SK-N-SH (cell line): ENCODE data around the gene C12orf60. TPM values are rescaled to one million over a fixed set of nuclear protein-coding genes. Genes with fewer than 3 reads are reported as not detected.

ENCODE experiments used
- CTCF ChIA-PET: fragments of 300-600, 350-600 bp; formaldehyde crosslinking; extraction: SDS; loops from one replicate; lab custom pipeline; 2021; lab: Yijun Ruan, JAX
- POLR2A ChIA-PET: fragments of 350-600 bp; sonication (Branson Sonifier 250); formaldehyde crosslinking; extraction: SDS; loops from one replicate; lab custom pipeline; 2020; ENCODE audit warnings: antibody characterized with exemption, inconsistent platforms; lab: Yijun Ruan, JAX
- DNase-seq: peaks from one replicate; pipeline ENCODE4 v3.0.0; 2012
- H2AFZ ChIP-seq: fragments of 200-600 bp; sonication (generic); 2 replicates; pipeline ENCODE4 v1.8.1; 2016; ENCODE audit warnings: antibody characterized with exemption, mild to moderate bottlenecking, low read depth
- H3F3A ChIP-seq: fragments of 200-600 bp; sonication (generic); replicated peaks from 2 replicates; pipeline ENCODE3; 2016; ENCODE audit warnings: antibody characterized with exemption, mild to moderate bottlenecking; ENCODE audit not compliant: insufficient read depth
- H3K27ac ChIP-seq, 2 experiments: fragments of 200-500 bp in 1 of 2; fragments of 200-600 bp in 1 of 2; sonication (Bioruptor generic) in 1 of 2; sonication (generic), shearing (Covaris generic) in 1 of 2; 2 replicates each; pipeline versions ENCODE4 v1.5.1 to v1.6.1; 2014 to 2016; ENCODE audit warnings: low read depth in 2 of 2, inconsistent platforms in 1 of 2, low read length in 1 of 2, mild to moderate bottlenecking in 1 of 2, mixed read lengths in 1 of 2
- H3K27me3 ChIP-seq: fragments of 200-600 bp; sonication (generic), shearing (Covaris generic); 2 replicates; pipeline ENCODE4 v1.6.1; 2016; ENCODE audit warnings: mixed run types; ENCODE audit not compliant: insufficient read depth
- H3K36me3 ChIP-seq, 2 experiments: fragments of 200-500 bp in 1 of 2; fragments of 200-600 bp in 1 of 2; sonication (Bioruptor generic) in 1 of 2; sonication (generic) in 1 of 2; replicated peaks in 1 of 2; 2 replicates each; pipeline versions ENCODE3 to v1.5.1; 2014 to 2016; ENCODE audit warnings: low read length in 1 of 2, mild to moderate bottlenecking in 1 of 2; ENCODE audit not compliant: insufficient read depth in 2 of 2, control insufficient read depth in 1 of 2
- H3K4me1 ChIP-seq, 2 experiments: fragments of 200-500 bp in 1 of 2; fragments of 200-600 bp in 1 of 2; sonication (Bioruptor generic) in 1 of 2; sonication (generic), shearing (Covaris generic) in 1 of 2; 2 replicates each; pipeline versions ENCODE4 v1.5.1 to v1.6.1; 2014 to 2016; ENCODE audit warnings: low read depth in 1 of 2, low read length in 1 of 2, mixed run types in 1 of 2; ENCODE audit not compliant: insufficient read depth in 2 of 2, control insufficient read depth in 1 of 2
- H3K4me2 ChIP-seq: fragments of 200-600 bp; sonication (generic), shearing (Covaris generic); 2 replicates; pipeline ENCODE4 v1.6.1; 2017; ENCODE audit warnings: mixed run types
- H3K4me3 ChIP-seq, 2 experiments: fragments of 200-500 bp in 1 of 2; fragments of 200-600 bp in 1 of 2; sonication (Bioruptor generic) in 1 of 2; sonication (generic), shearing (Covaris generic) in 1 of 2; 2 replicates each; pipeline versions ENCODE4 v1.5.1 to v1.8.1; 2014 to 2016; ENCODE audit warnings: low read depth in 2 of 2, inconsistent platforms in 1 of 2, low read length in 1 of 2, mild to moderate bottlenecking in 1 of 2, mixed read lengths in 1 of 2, moderate library complexity in 1 of 2
- H3K79me2 ChIP-seq: fragments of 200-600 bp; sonication (generic); 2 replicates; pipeline ENCODE4 v1.8.1; 2017; ENCODE audit warnings: mild to moderate bottlenecking; ENCODE audit not compliant: insufficient read depth
- H3K9ac ChIP-seq: fragments of 200-600 bp; sonication (generic); 2 replicates; pipeline ENCODE4 v1.6.1; 2017; ENCODE audit warnings: mixed run types
- H3K9me2 ChIP-seq: fragments of 200-600 bp; sonication (generic); 2 replicates; pipeline ENCODE4 v1.6.1; 2017; ENCODE audit warnings: mixed run types
- H3K9me3 ChIP-seq: fragments of 200-600 bp; sonication (generic); 2 replicates; pipeline ENCODE4 v1.6.1; 2017; ENCODE audit warnings: mixed run types, mild to moderate bottlenecking, moderate library complexity
- H4K20me1 ChIP-seq: fragments of 200-600 bp; sonication (generic); 2 replicates; pipeline ENCODE4 v1.6.1; 2017; ENCODE audit warnings: mild to moderate bottlenecking, mixed run types; ENCODE audit not compliant: insufficient read depth
- ELF1 ChIP-seq: IDR thresholded peaks from 2 replicates; pipeline ENCODE4 v1.4.0; 2012
- EP300 ChIP-seq, 2 experiments: IDR thresholded peaks; 2 replicates each; pipeline versions ENCODE4 v1.4.0 to v1.6.1; 2012; ENCODE audit warnings: borderline replicate concordance in 1 of 2, low read depth in 1 of 2, low read length in 1 of 2
- EZH2phosphoT487 ChIP-seq: fragments of 200-600 bp; sonication (generic); IDR thresholded peaks from 2 replicates; pipeline ENCODE4 v1.6.1; 2017; ENCODE audit warnings: low read depth, mixed run types, mild to moderate bottlenecking, antibody characterized with exemption, moderate library complexity, borderline replicate concordance
- FOSL2 ChIP-seq: IDR thresholded peaks from 2 replicates; pipeline ENCODE4 v1.4.0; 2012; ENCODE audit warnings: low read depth, mild to moderate bottlenecking, moderate library complexity, borderline replicate concordance
- FOXJ3 ChIP-seq: sonication (generic); formaldehyde crosslinking; IDR thresholded peaks from 2 replicates; pipeline ENCODE4 v1.5.1; 2020; ENCODE audit warnings: mild to moderate bottlenecking, missing genetic modification reagents
- GATA2 ChIP-seq: sonication (generic); formaldehyde crosslinking; IDR thresholded peaks from 2 replicates; pipeline ENCODE4 v1.5.0; 2020; ENCODE audit warnings: mild to moderate bottlenecking, missing genetic modification reagents
- JUND ChIP-seq: IDR thresholded peaks from 2 replicates; pipeline ENCODE4 v1.4.0; 2012
- POLR2AphosphoS5 ChIP-seq: IDR thresholded peaks from 2 replicates; pipeline ENCODE4 v1.6.1; 2012; ENCODE audit warnings: low read depth, low read length
- RAD21 ChIP-seq: IDR thresholded peaks from 2 replicates; pipeline ENCODE4 v1.6.1; 2012; ENCODE audit warnings: mild to moderate bottlenecking, low read length
- RFX5 ChIP-seq: IDR thresholded peaks from 2 replicates; pipeline ENCODE4 v1.6.1; 2012; ENCODE audit warnings: mild to moderate bottlenecking, improper control_type of control experiment, low read length
- TAF1 ChIP-seq: IDR thresholded peaks from 2 replicates; pipeline ENCODE4 v1.6.1; 2012; ENCODE audit warnings: low read depth, mild to moderate bottlenecking, low read length, moderate library complexity, borderline replicate concordance
- TCF12 ChIP-seq: IDR thresholded peaks from 2 replicates; pipeline ENCODE4 v1.4.0; 2012
- WGBS: methylation state at CpG from one replicate; pipeline ENCODE4 v1.1.6; 2017; ENCODE audit warnings: low lambda C conversion rate; 5-methylcytosine and 5-hydroxymethylcytosine counted together
- polyA plus RNA-seq, 3 experiments: library from polyadenylated mRNA; depleted of rRNA; stranded (reverse); fragments of >200 nt; gene quantifications; 2 replicates each; pipeline ENCODE4 v1.2.3, GENCODE V29; 2012
- TF ChIP-seq, protein P1 (sequence below): IDR thresholded peaks from 2 replicates; pipeline ENCODE4 v1.4.0; 2012; ENCODE audit warnings: low read depth, borderline replicate concordance
- TF ChIP-seq, protein P2 (sequence below): IDR thresholded peaks from 2 replicates; pipeline ENCODE4 v1.6.1; 2012; ENCODE audit warnings: mild to moderate bottlenecking, low read depth, low read length, moderate library complexity
- TF ChIP-seq, protein P3 (sequence below): fragments of 150-350 bp; IDR thresholded peaks from 2 replicates; pipeline ENCODE4 v1.6.1; 2016; ENCODE audit warnings: mild to moderate bottlenecking, low read depth, low read length

C12orf60 gene
- polyA plus RNA-seq, 1 of the 3 experiments (the other 2 are of a cell fraction) = 0.87 TPM

DNA sequence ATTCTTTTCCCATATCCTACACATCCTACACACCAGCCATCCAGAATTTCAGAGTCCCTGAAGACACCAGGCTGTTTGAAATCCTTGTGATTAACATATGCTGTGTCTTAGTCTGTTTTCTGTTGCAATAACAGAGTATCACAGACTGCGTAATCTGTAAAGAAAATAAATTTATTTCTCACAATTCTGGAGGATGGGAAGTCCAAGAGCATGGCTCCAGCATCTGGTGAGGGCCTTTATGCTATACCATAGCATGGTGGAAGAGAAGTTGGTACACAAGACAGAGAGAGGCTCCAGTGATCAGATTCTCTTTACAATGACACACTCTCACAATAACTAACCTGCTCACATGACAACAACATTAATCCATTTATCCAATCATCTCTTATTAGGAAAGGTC lies 35.8 kb downstream of the C12orf60 start:
- no peak overlapping the region for H3K4me3 ChIP-seq
- ChIA-PET POLR2A (no interaction called here), CTCF (no interaction called here)
- peaks cover 32% of the 10 kb centered on the region for H3F3A ChIP-seq
- H2AFZ ChIP-seq = no peak overlapping the region
- no peaks in the 10 kb centered on the region for H3K27me3 ChIP-seq
- TF ChIP-seq JUND (no peak), FOSL2 (no peak), RFX5 (no peak), GATA2 (CRISPR knock-in tag) (no peak), ELF1 (no peak), POLR2AphosphoS5 (no peak), TCF12 (no peak), TAF1 (no peak), FOXJ3 (CRISPR knock-in tag) (no peak), EZH2phosphoT487 (no peak), EP300 (IDR thresholded peaks at IDR 0.05; ENCODE audit: borderline replicate concordance in 1 of 2, low read depth in 1 of 2, low read length in 1 of 2) (no peak), RAD21 (no peak)
- TF ChIP-seq, protein P1, sequence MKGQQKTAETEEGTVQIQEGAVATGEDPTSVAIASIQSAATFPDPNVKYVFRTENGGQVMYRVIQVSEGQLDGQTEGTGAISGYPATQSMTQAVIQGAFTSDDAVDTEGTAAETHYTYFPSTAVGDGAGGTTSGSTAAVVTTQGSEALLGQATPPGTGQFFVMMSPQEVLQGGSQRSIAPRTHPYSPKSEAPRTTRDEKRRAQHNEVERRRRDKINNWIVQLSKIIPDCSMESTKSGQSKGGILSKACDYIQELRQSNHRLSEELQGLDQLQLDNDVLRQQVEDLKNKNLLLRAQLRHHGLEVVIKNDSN = no peak
- TF ChIP-seq, protein P2, sequence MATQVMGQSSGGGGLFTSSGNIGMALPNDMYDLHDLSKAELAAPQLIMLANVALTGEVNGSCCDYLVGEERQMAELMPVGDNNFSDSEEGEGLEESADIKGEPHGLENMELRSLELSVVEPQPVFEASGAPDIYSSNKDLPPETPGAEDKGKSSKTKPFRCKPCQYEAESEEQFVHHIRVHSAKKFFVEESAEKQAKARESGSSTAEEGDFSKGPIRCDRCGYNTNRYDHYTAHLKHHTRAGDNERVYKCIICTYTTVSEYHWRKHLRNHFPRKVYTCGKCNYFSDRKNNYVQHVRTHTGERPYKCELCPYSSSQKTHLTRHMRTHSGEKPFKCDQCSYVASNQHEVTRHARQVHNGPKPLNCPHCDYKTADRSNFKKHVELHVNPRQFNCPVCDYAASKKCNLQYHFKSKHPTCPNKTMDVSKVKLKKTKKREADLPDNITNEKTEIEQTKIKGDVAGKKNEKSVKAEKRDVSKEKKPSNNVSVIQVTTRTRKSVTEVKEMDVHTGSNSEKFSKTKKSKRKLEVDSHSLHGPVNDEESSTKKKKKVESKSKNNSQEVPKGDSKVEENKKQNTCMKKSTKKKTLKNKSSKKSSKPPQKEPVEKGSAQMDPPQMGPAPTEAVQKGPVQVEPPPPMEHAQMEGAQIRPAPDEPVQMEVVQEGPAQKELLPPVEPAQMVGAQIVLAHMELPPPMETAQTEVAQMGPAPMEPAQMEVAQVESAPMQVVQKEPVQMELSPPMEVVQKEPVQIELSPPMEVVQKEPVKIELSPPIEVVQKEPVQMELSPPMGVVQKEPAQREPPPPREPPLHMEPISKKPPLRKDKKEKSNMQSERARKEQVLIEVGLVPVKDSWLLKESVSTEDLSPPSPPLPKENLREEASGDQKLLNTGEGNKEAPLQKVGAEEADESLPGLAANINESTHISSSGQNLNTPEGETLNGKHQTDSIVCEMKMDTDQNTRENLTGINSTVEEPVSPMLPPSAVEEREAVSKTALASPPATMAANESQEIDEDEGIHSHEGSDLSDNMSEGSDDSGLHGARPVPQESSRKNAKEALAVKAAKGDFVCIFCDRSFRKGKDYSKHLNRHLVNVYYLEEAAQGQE = no peak
- TF ChIP-seq, protein P3, sequence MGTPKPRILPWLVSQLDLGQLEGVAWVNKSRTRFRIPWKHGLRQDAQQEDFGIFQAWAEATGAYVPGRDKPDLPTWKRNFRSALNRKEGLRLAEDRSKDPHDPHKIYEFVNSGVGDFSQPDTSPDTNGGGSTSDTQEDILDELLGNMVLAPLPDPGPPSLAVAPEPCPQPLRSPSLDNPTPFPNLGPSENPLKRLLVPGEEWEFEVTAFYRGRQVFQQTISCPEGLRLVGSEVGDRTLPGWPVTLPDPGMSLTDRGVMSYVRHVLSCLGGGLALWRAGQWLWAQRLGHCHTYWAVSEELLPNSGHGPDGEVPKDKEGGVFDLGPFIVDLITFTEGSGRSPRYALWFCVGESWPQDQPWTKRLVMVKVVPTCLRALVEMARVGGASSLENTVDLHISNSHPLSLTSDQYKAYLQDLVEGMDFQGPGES = no peak
- no peaks in the 10 kb centered on the region for H3K36me3 ChIP-seq
- no peaks in the 10 kb centered on the region for H3K79me2 ChIP-seq
- no peak overlapping the region for H3K9ac ChIP-seq
- 92% methylated on average over 1 of the region's 1 CpG for WGBS
- peaks cover 8 to 22% of the 10 kb centered on the region in 2 experiments for H3K4me1 ChIP-seq
- H3K9me2 ChIP-seq = no peaks in the 10 kb centered on the region
- H4K20me1 ChIP-seq = no peaks in the 10 kb centered on the region
- H3K27ac ChIP-seq = no peak overlapping the region
- no peak overlapping the region for H3K4me2 ChIP-seq
- no peak for DNase-seq
- no peaks in the 10 kb centered on the region for H3K9me3 ChIP-seq
